Cerebellar nuclear complex (tissue), 1 donor: ENCODE measurements around the gene CNNM2.
"Not testable (repeated sequence)": the region's sequence is repeated elsewhere in the genome, so short reads cannot be mapped to it uniquely, and the experiment has no call there.

Experiments
- DNase-seq, 2 experiments: peaks; one replicate each; lab custom pipeline; 2025; lab: John Stamatoyannopoulos, UW

CNNM2 gene

DNA sequence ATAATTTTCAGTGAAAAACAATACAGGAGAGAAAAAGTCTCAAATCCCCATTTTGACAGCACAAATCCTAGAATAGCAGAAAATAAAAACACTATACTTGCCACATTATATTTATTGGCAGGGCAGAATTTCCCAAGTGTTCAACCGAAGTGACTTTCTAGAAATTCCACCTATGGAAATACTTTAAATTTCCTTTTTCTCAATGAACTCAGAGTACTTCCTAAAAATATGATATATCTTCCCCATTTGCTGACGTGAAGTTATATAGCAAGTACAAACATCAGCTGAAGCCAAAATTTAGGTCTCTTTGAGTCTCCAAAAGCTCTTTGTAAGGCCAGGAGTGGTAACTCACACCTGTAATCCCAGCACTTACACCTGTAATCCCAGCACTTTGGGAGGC, 191.7 kb downstream of the CNNM2 start:
- DNase-seq: no peak

DNA sequence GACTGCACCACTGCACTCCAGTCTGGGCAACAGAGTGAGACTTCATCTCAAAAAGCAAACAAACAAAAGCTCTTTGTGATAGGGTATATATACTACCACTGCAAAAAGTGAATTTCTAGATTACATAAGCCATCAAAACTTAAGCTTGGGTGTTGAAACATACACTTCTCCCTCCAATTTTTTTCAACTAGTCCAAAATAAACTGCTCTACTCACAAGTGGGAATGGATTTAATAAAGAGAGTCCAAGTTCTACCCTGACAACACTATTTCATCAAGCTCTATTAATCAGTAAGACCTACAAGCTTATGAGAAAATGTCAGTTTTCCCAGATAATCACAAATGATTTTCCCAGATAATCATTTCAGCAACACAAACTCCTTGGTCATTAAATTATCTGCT, 192.3 kb downstream of the CNNM2 start:
- no peak for DNase-seq

DNA sequence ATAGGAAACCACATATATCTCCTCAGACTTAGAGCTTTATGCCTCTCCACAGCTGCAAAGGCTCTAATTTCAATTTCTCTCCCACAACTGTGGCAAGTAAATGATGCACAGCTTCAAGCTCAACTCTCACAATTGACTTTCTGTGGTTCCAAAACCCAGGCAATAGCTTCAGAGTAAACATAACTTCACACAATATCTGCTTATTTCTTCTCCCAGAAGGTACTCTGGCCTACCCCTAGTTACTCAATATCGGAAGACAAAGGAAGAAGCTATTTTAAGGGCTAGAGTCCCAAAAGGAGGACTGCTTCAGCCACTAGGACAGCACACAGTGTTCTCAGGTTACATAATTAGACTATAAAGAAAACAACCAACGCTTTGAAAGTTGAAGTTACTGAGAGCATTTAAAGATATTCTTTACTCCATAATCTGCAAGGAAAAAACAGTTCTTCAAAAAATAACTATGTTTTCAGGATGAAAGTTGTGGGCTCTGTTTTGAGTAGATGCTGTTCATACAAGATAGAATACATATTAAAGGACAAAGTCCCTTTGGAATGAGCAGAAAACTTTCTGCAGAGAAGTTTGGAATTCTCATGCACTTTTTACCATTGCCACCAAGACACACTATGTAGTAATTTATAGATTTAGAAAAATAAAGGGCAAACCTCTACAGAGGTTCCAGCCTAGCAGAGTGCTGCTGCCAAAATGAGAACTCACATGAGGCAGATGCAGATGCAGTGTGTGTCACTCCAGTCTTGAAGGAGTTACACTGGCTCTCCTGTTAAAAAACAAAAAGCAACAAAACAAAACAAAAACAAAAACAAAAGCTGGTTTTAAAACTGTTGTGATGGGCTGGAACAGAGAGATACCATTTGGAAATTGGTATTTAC, 193.2 kb downstream of the CNNM2 start:
- no peak for DNase-seq

DNA sequence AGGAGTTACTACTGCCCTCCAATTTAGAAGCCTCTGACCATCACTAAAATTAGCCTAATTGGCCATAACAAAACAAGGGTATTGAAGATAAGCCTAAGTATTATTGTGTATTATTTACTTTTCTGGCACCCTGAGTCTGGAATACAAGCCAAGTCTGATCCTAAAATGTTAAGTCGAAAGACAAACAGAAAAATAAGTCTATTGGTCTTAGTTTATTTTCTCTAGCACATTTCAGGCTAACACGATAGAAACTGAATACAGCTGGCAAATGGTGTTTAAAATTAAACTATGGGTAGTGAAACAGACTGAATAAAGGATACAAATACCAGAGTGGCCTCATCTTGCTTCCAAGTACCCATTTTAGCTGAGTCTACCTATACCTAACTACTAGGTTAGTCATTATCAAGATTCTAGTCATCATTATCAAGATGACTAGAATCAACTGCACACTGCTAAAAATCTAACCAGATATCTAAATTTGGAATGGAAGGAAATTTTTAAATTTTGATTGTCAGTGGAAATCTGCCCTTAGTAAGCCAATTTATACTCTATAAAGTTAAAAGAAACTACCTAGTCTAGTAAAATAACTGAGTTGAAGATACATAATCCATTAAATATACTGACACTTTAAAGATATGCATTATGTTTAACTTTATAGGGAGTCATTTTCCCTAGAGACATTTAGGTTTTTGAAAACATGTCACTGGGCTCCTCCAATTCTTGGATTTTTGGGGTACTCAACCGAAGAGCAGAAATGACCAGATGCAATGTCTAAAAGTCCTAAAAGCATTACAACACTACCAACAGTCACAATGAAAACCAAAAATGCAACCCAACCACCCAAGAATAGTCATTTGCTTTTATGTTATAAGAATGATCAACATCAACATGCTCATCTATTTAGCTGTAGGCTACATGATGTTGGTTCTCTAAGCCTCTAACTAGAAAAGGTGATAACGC, 194.1 kb downstream of the CNNM2 start:
- no peak for DNase-seq

DNA sequence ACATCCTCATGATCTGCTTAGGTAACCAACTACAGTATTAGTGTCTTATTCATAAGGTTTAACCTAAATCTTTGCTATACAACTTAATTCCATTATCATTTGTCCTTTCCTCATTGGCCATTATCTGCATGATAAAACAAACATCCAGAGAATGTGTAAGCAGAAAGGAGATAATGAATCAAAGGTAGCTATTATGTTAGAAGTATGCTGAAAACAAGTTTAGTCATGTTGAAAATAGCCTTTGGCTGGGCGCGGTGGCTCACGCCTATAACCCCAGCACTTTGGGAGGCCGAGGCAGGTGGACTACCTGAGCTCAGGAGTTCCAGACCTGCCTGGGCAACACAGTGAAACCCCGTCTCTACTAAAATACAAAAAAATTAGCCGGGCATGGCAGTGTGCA, 196.8 kb downstream of the CNNM2 start:
- no peak for DNase-seq

DNA sequence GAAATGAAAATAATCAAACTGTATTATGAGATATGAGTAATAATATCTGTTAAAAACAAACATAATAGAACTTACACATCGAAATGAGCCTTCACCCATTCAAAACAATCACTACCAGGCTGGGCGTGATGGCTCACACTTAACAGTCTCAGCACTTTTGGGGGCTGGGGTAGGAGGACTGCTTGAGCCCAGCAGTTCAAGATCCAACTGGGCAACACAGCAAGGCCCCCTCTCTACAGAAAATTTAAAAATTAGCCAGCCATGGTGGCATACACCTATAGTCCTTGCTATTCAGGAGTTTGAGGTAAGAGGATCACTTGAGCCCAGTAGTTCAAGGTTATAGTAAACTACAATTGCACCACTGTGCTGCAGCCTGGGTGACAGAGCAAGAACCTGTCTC, 199.2 kb downstream of the CNNM2 start:
- no peak for DNase-seq

DNA sequence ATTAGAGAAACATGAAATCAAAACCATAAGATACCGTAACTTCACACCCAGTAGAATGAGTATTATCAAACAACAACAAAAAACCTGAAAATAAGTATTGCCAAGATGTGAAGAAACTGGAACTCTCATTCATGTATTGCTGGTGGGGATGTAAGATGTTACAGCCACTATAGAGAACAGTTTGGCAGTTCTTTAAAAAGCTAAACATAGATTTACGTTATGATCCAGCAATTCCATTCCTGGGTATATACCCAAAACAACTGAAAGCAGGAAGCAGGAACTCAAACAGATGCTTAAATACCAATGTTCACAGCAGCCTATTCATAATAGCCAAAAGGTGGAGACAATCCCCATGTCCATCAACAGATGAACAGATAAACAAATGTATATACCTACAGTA, 202.5 kb downstream of the CNNM2 start:
- DNase-seq: no peak

DNA sequence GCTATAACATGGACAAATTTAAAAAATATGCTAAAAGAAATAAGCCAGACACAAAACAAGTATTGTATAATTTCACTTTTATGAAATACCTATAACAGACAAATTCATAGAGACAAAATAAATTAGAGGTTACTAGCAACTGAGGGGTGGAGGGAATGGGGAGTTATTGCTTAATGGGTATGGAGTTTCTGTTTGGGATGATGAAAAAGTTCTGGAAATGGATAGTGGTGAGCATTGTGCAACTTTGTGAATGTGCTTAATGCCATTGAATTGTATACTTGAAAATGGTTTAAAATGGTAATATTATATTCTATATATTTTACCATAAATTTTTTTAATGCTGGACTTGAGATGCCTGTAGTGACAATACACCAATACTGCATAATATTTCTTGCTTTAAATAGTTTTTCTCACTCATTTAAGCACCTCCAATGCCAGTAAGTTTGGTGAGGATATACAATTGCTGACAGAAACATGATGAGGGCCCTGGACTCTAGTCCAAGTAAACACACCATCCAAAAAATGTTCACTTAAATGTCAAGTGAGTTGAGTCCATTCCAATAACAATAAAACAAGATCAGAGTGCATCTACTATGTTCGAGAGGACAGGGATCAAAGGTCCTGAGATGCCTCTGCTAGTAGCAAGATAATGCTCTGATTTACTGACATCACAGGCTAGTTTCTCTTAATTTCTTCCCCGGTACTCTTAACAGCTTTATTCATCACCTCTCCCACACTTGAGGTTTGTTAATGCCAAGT, 203.1 kb downstream of the CNNM2 start:
- no peak for DNase-seq

DNA sequence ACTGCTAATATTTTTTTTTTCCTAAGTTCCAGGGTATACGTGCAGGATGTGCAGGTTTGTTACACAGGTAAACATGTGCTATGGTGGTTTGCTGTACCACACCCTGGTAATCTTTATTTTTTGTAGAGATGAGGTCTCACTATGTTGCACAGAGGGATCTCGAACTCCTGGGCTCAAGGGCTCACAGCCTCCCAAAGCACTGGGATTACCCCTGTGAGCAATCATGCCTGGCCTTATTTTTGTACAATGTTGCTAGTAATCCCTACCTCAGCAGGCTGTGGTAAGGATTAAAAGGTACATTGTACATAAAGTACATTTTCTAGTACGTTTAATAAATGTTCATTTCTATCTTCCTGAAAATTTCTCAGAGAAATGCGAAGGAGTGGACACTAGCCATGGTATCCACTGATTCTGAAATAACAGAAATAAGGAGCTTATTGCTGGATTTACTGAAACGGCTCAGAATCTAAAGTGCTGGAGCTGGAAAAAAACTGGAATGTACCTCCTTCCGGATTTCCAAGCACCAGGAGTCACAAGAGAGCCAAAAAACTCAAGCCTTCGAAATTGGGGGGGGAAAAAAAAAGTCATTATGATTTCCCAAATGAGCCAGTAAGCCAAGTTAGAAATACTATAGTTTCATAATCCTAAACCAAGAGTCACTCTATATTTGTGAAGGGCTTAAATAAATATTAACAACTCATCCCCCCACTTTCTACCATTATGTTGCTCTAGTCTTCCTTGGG, 205.4 kb downstream of the CNNM2 start:
- no peak for DNase-seq

DNA sequence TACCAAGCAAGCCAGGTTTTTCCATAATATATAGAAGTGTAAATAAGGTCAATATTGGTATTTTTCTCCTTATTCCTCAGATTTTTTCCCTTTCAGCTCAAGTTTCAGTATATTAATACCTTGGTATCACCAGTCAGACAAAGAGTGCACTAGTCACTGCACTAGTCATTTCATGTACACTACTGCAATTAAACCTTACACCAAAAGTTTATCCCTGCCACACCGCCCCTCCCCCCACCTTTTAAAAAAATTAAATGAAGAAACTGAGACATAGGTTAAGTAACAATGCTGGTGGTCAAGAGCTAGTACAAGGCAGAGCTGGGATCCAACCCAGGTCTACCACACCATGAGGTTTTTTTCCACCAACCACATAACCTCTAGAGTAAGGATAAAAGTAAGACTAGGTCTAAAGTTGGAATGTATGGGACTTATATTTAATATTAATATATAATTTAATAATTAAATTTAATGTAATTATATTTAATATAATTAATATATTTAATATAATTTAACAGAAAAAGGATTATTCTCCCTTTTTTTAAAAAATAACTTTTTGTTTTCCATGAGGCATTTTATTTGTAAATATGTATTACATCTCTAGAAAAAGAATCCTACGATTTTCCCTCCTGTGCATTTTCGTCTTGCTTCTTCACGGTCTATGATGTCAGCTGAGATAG, 206.5 kb downstream of the CNNM2 start:
- no peak for DNase-seq

DNA sequence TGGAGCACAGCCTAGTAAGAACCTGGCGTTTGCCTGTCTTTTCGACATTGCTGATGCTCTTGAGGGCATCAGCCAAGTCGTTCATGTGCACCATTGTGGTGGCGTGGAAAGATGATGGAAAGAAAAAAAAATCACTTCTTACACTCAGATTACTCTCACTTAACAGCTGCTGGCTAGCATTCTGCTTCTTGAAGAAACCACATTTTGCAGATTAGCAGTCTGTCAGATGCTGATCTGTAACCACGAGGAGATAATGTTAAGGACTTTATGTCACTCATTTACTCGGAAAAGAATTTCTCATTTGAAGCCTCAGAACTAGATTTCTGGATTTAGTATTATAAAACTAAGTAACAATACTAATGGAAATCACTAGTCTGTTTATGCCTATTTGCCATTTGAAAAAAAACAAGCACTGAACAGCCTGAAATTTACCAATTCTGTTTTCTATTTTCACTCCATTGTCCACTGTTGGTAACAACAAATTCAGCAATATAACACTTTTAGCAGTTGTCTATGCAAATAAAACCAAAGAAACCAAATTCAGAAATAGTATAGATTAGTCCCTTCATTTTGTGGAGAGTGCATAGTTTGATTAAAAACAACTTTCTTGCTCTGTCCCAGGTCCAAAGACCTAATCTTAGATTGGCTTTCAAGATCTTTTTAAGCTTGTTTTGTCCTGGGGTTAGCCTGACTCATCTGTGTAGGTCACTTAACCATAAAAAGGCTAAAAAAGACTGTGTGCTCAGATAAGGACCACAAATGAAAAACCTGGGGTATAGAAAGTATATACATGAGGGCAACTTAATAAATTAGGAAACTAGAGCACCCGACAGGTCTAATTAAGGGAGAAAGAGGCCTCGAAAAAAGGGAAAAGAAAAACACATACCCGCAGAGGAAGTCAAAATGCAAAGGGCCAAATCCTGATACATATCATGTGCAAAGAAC, 207.5 kb downstream of the CNNM2 start:
- no peak for DNase-seq

DNA sequence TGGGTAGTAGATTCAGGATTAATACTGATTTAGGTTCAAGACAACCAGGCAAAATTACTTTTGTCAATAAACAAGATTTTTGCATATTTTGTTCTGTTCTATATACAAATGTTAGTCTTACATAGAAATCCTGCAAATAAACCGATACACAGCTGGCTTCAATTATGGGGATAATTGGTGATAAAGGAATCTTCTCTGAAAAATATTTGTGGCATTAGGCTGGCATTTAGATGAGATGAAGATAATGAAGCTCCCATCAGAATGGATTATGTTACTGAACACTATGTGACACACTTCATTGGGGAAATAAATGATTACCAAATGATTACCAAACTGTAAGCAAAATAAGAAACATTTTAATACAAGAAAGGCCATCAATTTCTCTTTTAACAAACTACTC, 209.1 kb downstream of the CNNM2 start:
- DNase-seq: no peak

DNA sequence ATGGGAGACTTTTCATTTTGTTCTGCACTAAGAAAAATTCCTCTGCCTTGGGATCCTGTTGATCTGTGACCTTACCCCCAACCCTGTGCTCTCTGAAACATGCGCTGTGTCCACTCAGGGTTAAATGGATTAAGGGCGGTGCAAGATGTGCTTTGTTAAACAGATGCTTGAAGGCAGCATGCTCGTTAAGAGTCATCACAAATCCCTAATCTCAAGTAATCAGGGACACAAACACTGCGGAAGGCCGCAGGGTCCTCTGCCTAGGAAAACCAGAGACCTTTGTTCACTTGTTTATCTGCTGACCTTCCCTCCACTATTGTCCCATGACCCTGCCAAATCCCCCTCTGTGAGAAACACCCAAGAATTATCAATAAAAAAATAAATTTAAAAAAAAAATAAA, 212.1 kb downstream of the CNNM2 start:
- DNase-seq: not testable (repeated sequence)

DNA sequence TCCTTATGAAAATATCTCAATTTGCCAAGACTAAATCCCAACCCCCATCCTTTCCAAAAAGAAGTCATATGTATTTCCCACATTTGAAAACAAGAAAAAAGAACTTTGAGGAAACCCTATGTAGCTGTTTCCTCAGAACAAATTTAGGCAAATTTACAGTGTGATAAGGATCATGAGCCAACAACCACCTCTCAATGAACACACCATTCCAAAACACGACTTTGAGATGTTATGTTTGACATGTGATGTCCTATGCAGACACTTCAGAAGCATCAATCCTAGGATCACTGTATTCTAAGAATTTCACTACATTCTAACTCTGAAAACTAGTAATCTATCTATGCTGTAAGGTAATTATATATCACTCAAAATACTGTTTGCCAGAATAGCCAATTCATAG, 212.8 kb downstream of the CNNM2 start:
- no peak for DNase-seq

DNA sequence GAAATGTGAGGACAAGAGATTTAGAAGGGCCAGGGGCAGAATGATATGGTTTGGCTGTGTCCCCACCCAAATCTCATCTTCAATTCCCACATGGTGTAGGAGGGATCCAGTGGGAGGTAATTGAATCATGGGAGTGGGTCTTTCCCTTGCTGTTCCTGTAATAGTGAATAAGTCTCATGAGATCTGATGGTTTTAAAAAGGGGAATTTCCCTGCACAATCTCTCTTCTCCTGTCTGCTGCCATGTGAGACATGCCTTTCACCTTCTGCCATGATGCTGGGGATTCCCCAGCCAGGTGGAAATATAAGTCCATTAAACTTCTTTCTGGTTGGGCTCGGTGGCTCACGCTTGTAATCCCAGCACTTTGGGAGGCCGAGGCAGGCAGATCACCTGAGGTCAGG, 217.1 kb downstream of the CNNM2 start:
- DNase-seq: not testable (repeated sequence)

DNA sequence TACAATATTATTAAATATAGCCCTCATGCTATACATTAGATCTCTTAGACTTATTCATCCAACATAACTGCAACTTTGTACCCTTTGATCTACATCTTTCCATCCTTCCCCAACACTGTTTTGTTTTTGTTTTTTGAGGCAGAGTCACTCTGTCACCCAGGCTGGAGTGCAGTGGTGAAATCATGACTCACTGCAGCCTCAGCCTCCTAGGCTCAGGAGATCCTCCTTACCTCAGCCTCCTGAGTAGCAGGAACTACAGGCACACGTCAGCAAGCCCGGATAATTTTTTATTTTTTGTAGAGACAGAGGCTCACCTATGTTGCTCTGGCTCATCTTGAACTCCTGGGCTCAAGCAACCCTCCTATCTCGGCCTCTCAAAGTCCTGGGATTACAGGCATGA, 221.7 kb downstream of the CNNM2 start:
- DNase-seq: no peak
